Measurements from ENCODE around the gene MTA2.

DNA sequence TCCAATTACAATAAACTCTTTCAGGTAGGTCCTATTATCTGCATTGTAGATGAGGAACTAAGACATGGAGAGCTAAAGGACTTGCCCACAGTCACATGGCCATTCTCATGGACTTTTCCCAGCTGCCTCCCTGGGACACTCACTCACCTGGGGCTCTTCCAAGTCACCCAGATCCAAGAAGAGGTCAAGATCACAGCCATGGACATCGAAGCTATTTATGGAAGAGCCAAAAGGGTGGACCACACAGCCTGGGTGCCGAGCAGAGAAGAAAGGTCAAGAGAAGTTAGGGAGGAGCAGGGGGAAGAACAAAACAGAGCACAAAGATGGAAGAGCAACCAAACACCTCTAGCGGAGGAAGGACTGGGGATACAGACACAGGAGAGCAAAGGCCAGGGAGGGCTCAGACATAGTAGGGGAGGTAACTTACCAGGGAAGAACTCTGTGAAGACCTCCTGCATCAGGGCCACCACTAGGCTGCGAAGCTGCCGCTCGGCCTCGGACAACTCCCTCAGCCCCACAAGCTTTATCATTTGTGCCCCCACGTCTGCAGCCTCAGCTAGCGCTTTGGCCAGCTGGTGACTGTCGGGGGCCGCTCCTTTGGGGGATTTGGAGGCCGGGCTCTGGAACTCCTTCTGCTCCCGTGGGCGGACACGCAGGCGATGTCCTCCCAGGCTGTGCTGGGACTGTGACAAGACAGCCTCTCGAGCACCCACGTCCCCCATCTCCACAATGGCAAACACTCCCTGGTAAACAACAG, 20.5 kb downstream of the MTA2 start:
- TF ChIP-seq, protein P1, sequence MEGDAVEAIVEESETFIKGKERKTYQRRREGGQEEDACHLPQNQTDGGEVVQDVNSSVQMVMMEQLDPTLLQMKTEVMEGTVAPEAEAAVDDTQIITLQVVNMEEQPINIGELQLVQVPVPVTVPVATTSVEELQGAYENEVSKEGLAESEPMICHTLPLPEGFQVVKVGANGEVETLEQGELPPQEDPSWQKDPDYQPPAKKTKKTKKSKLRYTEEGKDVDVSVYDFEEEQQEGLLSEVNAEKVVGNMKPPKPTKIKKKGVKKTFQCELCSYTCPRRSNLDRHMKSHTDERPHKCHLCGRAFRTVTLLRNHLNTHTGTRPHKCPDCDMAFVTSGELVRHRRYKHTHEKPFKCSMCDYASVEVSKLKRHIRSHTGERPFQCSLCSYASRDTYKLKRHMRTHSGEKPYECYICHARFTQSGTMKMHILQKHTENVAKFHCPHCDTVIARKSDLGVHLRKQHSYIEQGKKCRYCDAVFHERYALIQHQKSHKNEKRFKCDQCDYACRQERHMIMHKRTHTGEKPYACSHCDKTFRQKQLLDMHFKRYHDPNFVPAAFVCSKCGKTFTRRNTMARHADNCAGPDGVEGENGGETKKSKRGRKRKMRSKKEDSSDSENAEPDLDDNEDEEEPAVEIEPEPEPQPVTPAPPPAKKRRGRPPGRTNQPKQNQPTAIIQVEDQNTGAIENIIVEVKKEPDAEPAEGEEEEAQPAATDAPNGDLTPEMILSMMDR (conservative IDR thresholded peaks at IDR 0.05; ENCODE audit: low read depth, low read length), result no peak
- TF ChIP-seq EZH2 (IDR thresholded peaks at IDR 0.05; ENCODE audit: borderline replicate concordance, low read depth, low read length, poor library complexity, severe bottlenecking), result no peak

All from A673 (cell line).